Measurements from ENCODE around the gene HCFC1.

HCFC1 gene

GRCh38 chrX:153971124-153971449 is 531 bp downstream of the HCFC1 start:
- Histone ChIP-seq H2BK15ac (ENCODE audit: low read length) (no peak overlapping the region), H3K4me1 (ENCODE audit: control insufficient read depth in 2 of 2, insufficient read depth in 1 of 2, low read depth in 1 of 2, low read length in 2 of 2) (peaks cover 18 to 32% of the 10 kb centered on the region in 2 donors), H3K36me3 (replicated peaks in 1 of 2; ENCODE audit: control insufficient read depth in 2 of 2, insufficient read depth in 2 of 2, low read length in 2 of 2) (peaks cover 0 to 34% of the 10 kb centered on the region in 2 donors), H3K79me1 (ENCODE audit: low read depth, low read length) (peaks cover 8% of the 10 kb centered on the region), H3K23ac (ENCODE audit: low read depth, low read length, poor library complexity) (peak overlapping the region; percentile 85), H3K4me2 (ENCODE audit: insufficient read depth, low read length, poor library complexity, severe bottlenecking) (peak overlapping the region; percentile 57), H4K91ac (ENCODE audit: low read depth, low read length, poor library complexity) (no peak overlapping the region), H2AK5ac (ENCODE audit: low read depth, low read length) (peak overlapping the region; percentile 94), H3K4ac (ENCODE audit: low read length) (no peak overlapping the region), H4K8ac (ENCODE audit: low read depth, low read length) (peak overlapping the region; percentile 3), H3K4me3 (ENCODE audit: low read length in 2 of 2) (peak overlapping the region; percentile 66 to 88), H2BK12ac (ENCODE audit: low read length) (no peak overlapping the region), H3K27ac (replicated peaks; ENCODE audit: low read length) (peak overlapping the region; percentile 99), H2BK120ac (ENCODE audit: low read depth, low read length) (peak overlapping the region; percentile 91), H3K9me3 (replicated peaks in 1 of 2; ENCODE audit: control insufficient read depth in 2 of 2, insufficient read depth in 1 of 2, low read depth in 1 of 2, low read length in 2 of 2) (no peaks in the 10 kb centered on the region), H3K27me3 (ENCODE audit: control insufficient read depth in 3 of 3, insufficient read depth in 3 of 3, low read depth in 1 of 3, low read length in 3 of 3) (peaks cover 0 to 16% (median 0%) of the 10 kb centered on the region in 3 experiments), H2AFZ (ENCODE audit: low read length) (peak overlapping the region; percentile 78), H3K9ac (ENCODE audit: low read depth, low read length, poor library complexity) (peak overlapping the region; percentile 90), H3K18ac (ENCODE audit: low read length) (peak overlapping the region; percentile 98), H3K14ac (ENCODE audit: low read length) (peak overlapping the region; percentile 71), H2BK5ac (ENCODE audit: low read length) (peak overlapping the region; percentile 87)
- peak; percentile 58 for DNase-seq (ENCODE audit: low spot score)
- no CpG with 5 or more reads among the region's 34 CpGs for WGBS, 2 donors (ENCODE audit: extremely low coverage in 2 of 2, insufficient read length in 2 of 2, insufficient replicate concordance in 1 of 2)

GRCh38 chrX:153970357-153971123 is 1.1 kb downstream of the HCFC1 start:
- H3K9ac ChIP-seq (ENCODE audit: low read depth, low read length, poor library complexity), result peak overlapping the region; percentile 90
- whole genome bisulfite sequencing, 2 donors (ENCODE audit: extremely low coverage in 2 of 2, insufficient read length in 2 of 2, insufficient replicate concordance in 1 of 2), result no CpG with 5 or more reads among the region's 49 CpGs
- H2BK120ac ChIP-seq (ENCODE audit: low read depth, low read length), result no peak overlapping the region
- peak overlapping the region; percentile 38 for H3K14ac ChIP-seq (ENCODE audit: low read length)
- peaks cover 0 to 38% of the 10 kb centered on the region in 2 donors for H3K36me3 ChIP-seq (replicated peaks in 1 of 2; ENCODE audit: control insufficient read depth in 2 of 2, insufficient read depth in 2 of 2, low read length in 2 of 2)
- H3K4me2 ChIP-seq (ENCODE audit: insufficient read depth, low read length, poor library complexity, severe bottlenecking), result peak overlapping the region; percentile 57
- no peaks in the 10 kb centered on the region for H3K9me3 ChIP-seq (replicated peaks in 1 of 2; ENCODE audit: control insufficient read depth in 2 of 2, insufficient read depth in 1 of 2, low read depth in 1 of 2, low read length in 2 of 2)
- peak overlapping the region; percentile 99 for H3K27ac ChIP-seq (replicated peaks; ENCODE audit: low read length)
- H2BK5ac ChIP-seq (ENCODE audit: low read length), result peak overlapping the region; percentile 87
- H3K4ac ChIP-seq (ENCODE audit: low read length), result no peak overlapping the region
- peaks cover 0 to 12% (median 0%) of the 10 kb centered on the region in 3 experiments for H3K27me3 ChIP-seq (ENCODE audit: control insufficient read depth in 3 of 3, insufficient read depth in 3 of 3, low read depth in 1 of 3, low read length in 3 of 3)
- H2BK12ac ChIP-seq (ENCODE audit: low read length), result no peak overlapping the region
- H2AK5ac ChIP-seq (ENCODE audit: low read depth, low read length), result peak overlapping the region; percentile 81
- H3K4me3 ChIP-seq (ENCODE audit: low read length in 2 of 2), result peak overlapping the region; percentile 66 to 88
- H3K79me1 ChIP-seq (ENCODE audit: low read depth, low read length), result peaks cover 8% of the 10 kb centered on the region
- no peak overlapping the region for H4K8ac ChIP-seq (ENCODE audit: low read depth, low read length)
- peak overlapping the region; percentile 78 for H2AFZ ChIP-seq (ENCODE audit: low read length)
- no peak overlapping the region for H4K91ac ChIP-seq (ENCODE audit: low read depth, low read length, poor library complexity)
- H3K18ac ChIP-seq (ENCODE audit: low read length), result peak overlapping the region; percentile 98
- DNase-seq (ENCODE audit: low spot score), result peak; percentile 46
- H3K23ac ChIP-seq (ENCODE audit: low read depth, low read length, poor library complexity), result peak overlapping the region; percentile 85
- H3K4me1 ChIP-seq (ENCODE audit: control insufficient read depth in 2 of 2, insufficient read depth in 1 of 2, low read depth in 1 of 2, low read length in 2 of 2), result peaks cover 18 to 32% of the 10 kb centered on the region in 2 donors
- H2BK15ac ChIP-seq (ENCODE audit: low read length), result no peak overlapping the region

- Histone ChIP-seq H3K4me3 (ENCODE audit: low read length in 2 of 2) (peak overlapping the region; percentile 66 to 80), H3K18ac (ENCODE audit: low read length) (no peak overlapping the region), H3K9me3 (replicated peaks in 1 of 2; ENCODE audit: control insufficient read depth in 2 of 2, insufficient read depth in 1 of 2, low read depth in 1 of 2, low read length in 2 of 2) (no peaks in the 10 kb centered on the region), H2AFZ (ENCODE audit: low read length) (peak overlapping the region; percentile 53), H3K79me1 (ENCODE audit: low read depth, low read length) (peaks cover 8% of the 10 kb centered on the region), H3K27ac (replicated peaks; ENCODE audit: low read length) (peak overlapping the region; percentile 70), H3K36me3 (replicated peaks in 1 of 2; ENCODE audit: control insufficient read depth in 2 of 2, insufficient read depth in 2 of 2, low read length in 2 of 2) (peaks cover 0 to 44% of the 10 kb centered on the region in 2 donors), H2AK5ac (ENCODE audit: low read depth, low read length) (no peak overlapping the region), H3K27me3 (ENCODE audit: control insufficient read depth in 3 of 3, insufficient read depth in 3 of 3, low read depth in 1 of 3, low read length in 3 of 3) (peaks cover 0 to 15% (median 0%) of the 10 kb centered on the region in 3 experiments), H3K23ac (ENCODE audit: low read depth, low read length, poor library complexity) (peak overlapping the region; percentile 17), H4K91ac (ENCODE audit: low read depth, low read length, poor library complexity) (no peak overlapping the region), H4K8ac (ENCODE audit: low read depth, low read length) (no peak overlapping the region), H2BK5ac (ENCODE audit: low read length) (no peak overlapping the region), H2BK15ac (ENCODE audit: low read length) (no peak overlapping the region), H2BK120ac (ENCODE audit: low read depth, low read length) (no peak overlapping the region), H3K4ac (ENCODE audit: low read length) (no peak overlapping the region), H3K14ac (ENCODE audit: low read length) (no peak overlapping the region), H3K4me2 (ENCODE audit: insufficient read depth, low read length, poor library complexity, severe bottlenecking) (peak overlapping the region; percentile 69), H3K4me1 (ENCODE audit: control insufficient read depth in 2 of 2, insufficient read depth in 1 of 2, low read depth in 1 of 2, low read length in 2 of 2) (peaks cover 18 to 32% of the 10 kb centered on the region in 2 donors), H2BK12ac (ENCODE audit: low read length) (no peak overlapping the region), H3K9ac (ENCODE audit: low read depth, low read length, poor library complexity) (peak overlapping the region; percentile 21)
- no peak for DNase-seq (ENCODE audit: low spot score)
- no CpG with 5 or more reads among the region's 26 CpGs for WGBS, 2 donors (ENCODE audit: extremely low coverage in 2 of 2, insufficient read length in 2 of 2, insufficient replicate concordance in 1 of 2)
These were observed 1.7 kb downstream of the HCFC1 start for GRCh38 chrX:153969904-153970356.

GRCh38 chrX:153969125-153969903 is 2.3 kb downstream of the HCFC1 start:
- Histone ChIP-seq H2BK12ac (ENCODE audit: low read length) (no peak overlapping the region), H4K8ac (ENCODE audit: low read depth, low read length) (no peak overlapping the region), H2BK15ac (ENCODE audit: low read length) (no peak overlapping the region), H3K4me2 (ENCODE audit: insufficient read depth, low read length, poor library complexity, severe bottlenecking) (peak overlapping the region; percentile 69), H2AFZ (ENCODE audit: low read length) (no peak overlapping the region), H3K9ac (ENCODE audit: low read depth, low read length, poor library complexity) (peak overlapping the region; percentile 84), H2BK5ac (ENCODE audit: low read length) (no peak overlapping the region), H3K4me3 (ENCODE audit: low read length in 2 of 2) (peak overlapping the region; percentile 66 to 80), H3K27ac (replicated peaks; ENCODE audit: low read length) (peak overlapping the region; percentile 70), H3K36me3 (replicated peaks in 1 of 2; ENCODE audit: control insufficient read depth in 2 of 2, insufficient read depth in 2 of 2, low read length in 2 of 2) (peaks cover 2 to 50% of the 10 kb centered on the region in 2 donors), H3K18ac (ENCODE audit: low read length) (no peak overlapping the region), H3K79me1 (ENCODE audit: low read depth, low read length) (peaks cover 8% of the 10 kb centered on the region), H3K27me3 (ENCODE audit: control insufficient read depth in 3 of 3, insufficient read depth in 3 of 3, low read depth in 1 of 3, low read length in 3 of 3) (peaks cover 0 to 12% (median 0%) of the 10 kb centered on the region in 3 experiments), H3K14ac (ENCODE audit: low read length) (peak overlapping the region; percentile 38), H3K23ac (ENCODE audit: low read depth, low read length, poor library complexity) (peak overlapping the region; percentile 17), H4K91ac (ENCODE audit: low read depth, low read length, poor library complexity) (no peak overlapping the region), H3K4ac (ENCODE audit: low read length) (no peak overlapping the region), H3K9me3 (replicated peaks in 1 of 2; ENCODE audit: control insufficient read depth in 2 of 2, insufficient read depth in 1 of 2, low read depth in 1 of 2, low read length in 2 of 2) (no peaks in the 10 kb centered on the region), H2AK5ac (ENCODE audit: low read depth, low read length) (no peak overlapping the region), H2BK120ac (ENCODE audit: low read depth, low read length) (no peak overlapping the region), H3K4me1 (ENCODE audit: control insufficient read depth in 2 of 2, insufficient read depth in 1 of 2, low read depth in 1 of 2, low read length in 2 of 2) (peaks cover 16 to 32% of the 10 kb centered on the region in 2 donors)
- DNase-seq (ENCODE audit: low spot score), result no peak
- no CpG with 5 or more reads among the region's 25 CpGs for WGBS, 2 donors (ENCODE audit: extremely low coverage in 2 of 2, insufficient read length in 2 of 2, insufficient replicate concordance in 1 of 2)
